ENCODE results near the gene ETFA. TPM values are rescaled to one million over a fixed set of nuclear protein-coding genes. Genes with fewer than 3 reads are reported as not detected.

ETFA gene
- total and polyA plus RNA-seq, 10 of the 15 experiments (the other 5 are each of a cell fraction or from before 2014, with no cell fraction given), result 114 to 331 (median 152) TPM

- H3K27me3 ChIP-seq (replicated peaks in 1 of 2; ENCODE audit: control insufficient read depth in 2 of 2, insufficient read depth in 2 of 2, low read length in 1 of 2), result peaks cover 0 to 1% of the 10 kb centered on the region in 2 experiments; a peak in 2 of 4 replicates
- FAIRE-seq (no peak), ATAC-seq (no peak), DNase-seq (ENCODE audit: low read depth, low spot score) (no peak)
- H2AFZ ChIP-seq (ENCODE audit: control insufficient read depth, low read depth, low read length), result no peak overlapping the region
- intact Hi-C loops (cut with micrococcal nuclease; ENCODE audit: unreplicated experiment) (no loop called here), in situ Hi-C loops (cut with MboI) (no loop called here)
- no peaks in the 10 kb centered on the region for H3K79me2 ChIP-seq (ENCODE audit: control insufficient read depth, insufficient read depth, low read length)
- H3K36me3 ChIP-seq (ENCODE audit: control insufficient read depth in 2 of 2, insufficient read depth in 2 of 2, low read length in 1 of 2), result no peaks in the 10 kb centered on the region
- ChIA-PET RAD21 (ENCODE audit: unreplicated experiment) (no interaction called here), POLR2A (no interaction called here), SMC1A (ENCODE audit: uncharacterized antibody, unreplicated experiment) (no interaction called here), CTCF (no interaction called here)
- H3K4me2 ChIP-seq (ENCODE audit: control insufficient read depth, insufficient read depth), result no peak overlapping the region
- BruUV-seq (replicated peaks), result no TSS peak
- no peak overlapping the region for H3K27ac ChIP-seq (ENCODE audit: control insufficient read depth, insufficient read depth)
- no peaks in the 10 kb centered on the region for H3K4me1 ChIP-seq (ENCODE audit: control insufficient read depth, insufficient read depth, low read length)
- 42% methylated on average over 5 of the region's 5 CpGs for WGBS (ENCODE audit: insufficient coverage, insufficient replicate concordance, low lambda C conversion rate, missing lambda C conversion rate)
- H3K4me3 ChIP-seq, result no peak overlapping the region
- H3K9ac ChIP-seq (ENCODE audit: control insufficient read depth, insufficient read depth, low read length), result no peak overlapping the region
- H3K9me3 ChIP-seq (replicated peaks; ENCODE audit: control insufficient read depth, insufficient read depth, low read length), result no peaks in the 10 kb centered on the region
- H4K20me1 ChIP-seq (ENCODE audit: control insufficient read depth, insufficient read depth), result no peaks in the 10 kb centered on the region
- TF ChIP-seq ZNF384 (IDR thresholded peaks at IDR 0.05; ENCODE audit: borderline replicate concordance, low read depth, low read length) (no peak), NBN (IDR thresholded peaks at IDR 0.05) (no peak), BMI1 (IDR thresholded peaks at IDR 0.05; ENCODE audit: borderline replicate concordance) (no peak), ZNF217 (IDR thresholded peaks at IDR 0.05) (no peak), IRF3 (IDR thresholded peaks at IDR 0.05) (no peak), NFYB (IDR thresholded peaks at IDR 0.05; ENCODE audit: insufficient read depth, low read depth, low read length) (no peak)
Observed at GRCh38 chr15:76321602-76322001, 10.3 kb upstream of the ETFA start.

- intact Hi-C loops (cut with micrococcal nuclease; ENCODE audit: unreplicated experiment) (no loop called here), in situ Hi-C loops (cut with MboI) (no loop called here)
- POLR2A ChIA-PET, result no interaction called here
- WGBS (ENCODE audit: insufficient coverage, insufficient replicate concordance, low lambda C conversion rate, missing lambda C conversion rate), result 60% methylated on average over 10 of the region's 10 CpGs
- H3K36me3 ChIP-seq (ENCODE audit: control insufficient read depth in 2 of 2, insufficient read depth in 2 of 2, low read length in 1 of 2), result no peaks in the 10 kb centered on the region
- no peak overlapping the region for H3K4me2 ChIP-seq (ENCODE audit: control insufficient read depth, insufficient read depth)
- no TSS peak for BruUV-seq (replicated peaks)
- ATAC-seq (no peak), FAIRE-seq (no peak), DNase-seq (ENCODE audit: low read depth, low spot score) (no peak)
- H3K9ac ChIP-seq (ENCODE audit: control insufficient read depth, insufficient read depth, low read length), result no peak overlapping the region
- RAD21 ChIA-PET (ENCODE audit: unreplicated experiment), result no interaction called here
- no peaks in the 10 kb centered on the region for H4K20me1 ChIP-seq (ENCODE audit: control insufficient read depth, insufficient read depth)
- H3K27ac ChIP-seq (ENCODE audit: control insufficient read depth, insufficient read depth), result no peak overlapping the region
- no peaks in the 10 kb centered on the region for H3K9me3 ChIP-seq (replicated peaks; ENCODE audit: control insufficient read depth, insufficient read depth, low read length)
- H3K4me3 ChIP-seq, result no peak overlapping the region
- H3K27me3 ChIP-seq (replicated peaks in 1 of 2; ENCODE audit: control insufficient read depth in 2 of 2, insufficient read depth in 2 of 2, low read length in 1 of 2), result peaks cover 0 to 1% of the 10 kb centered on the region in 2 experiments; a peak in 1 of 4 replicates
- SMC1A ChIA-PET (ENCODE audit: uncharacterized antibody, unreplicated experiment), result no interaction called here
- no peak overlapping the region for H2AFZ ChIP-seq (ENCODE audit: control insufficient read depth, low read depth, low read length)
- no peaks in the 10 kb centered on the region for H3K4me1 ChIP-seq (ENCODE audit: control insufficient read depth, insufficient read depth, low read length)
- CTCF ChIA-PET, result no interaction called here
- no peaks in the 10 kb centered on the region for H3K79me2 ChIP-seq (ENCODE audit: control insufficient read depth, insufficient read depth, low read length)
- TF ChIP-seq STAT3 (IDR thresholded peaks at IDR 0.05; ENCODE audit: low read depth, low read length) (no peak), PAX8 (IDR thresholded peaks at IDR 0.05) (no peak), KAT2A (conservative IDR thresholded peaks at IDR 0.05; ENCODE audit: control insufficient read depth, low read depth, low read length) (no peak), RB1 (IDR thresholded peaks at IDR 0.05; ENCODE audit: borderline replicate concordance) (no peak), POU2F2 (IDR thresholded peaks at IDR 0.05; ENCODE audit: borderline replicate concordance, low read depth, low read length) (no peak), CBFB (IDR thresholded peaks at IDR 0.05; ENCODE audit: low read depth) (no peak), REST (IDR thresholded peaks at IDR 0.05; ENCODE audit: low read depth, low read length) (no peak), PAX5 (IDR thresholded peaks at IDR 0.05; ENCODE audit: borderline replicate concordance, low read depth, low read length) (no peak), HDAC2 (IDR thresholded peaks at IDR 0.05) (no peak), ZSCAN29 (IDR thresholded peaks at IDR 0.05) (no peak), SUZ12 (IDR thresholded peaks at IDR 0.05; ENCODE audit: unreplicated experiment) (no peak)
Observed at GRCh38 chr15:76321171-76321570, 9.9 kb upstream of the ETFA start.

Measured in GM12878 (cell line).